HG02763 (cell line): ENCODE results near the gene RECQL5.
"Not testable (repeated sequence)": the region's sequence is repeated elsewhere in the genome, so short reads cannot be mapped to it uniquely, and the experiment has no call there.

ENCODE experiments used
- ATAC-seq: cut with Tn5 transposase; IDR thresholded peaks from one replicate; pipeline ENCODE4 v1.9.1; 2021; ENCODE audit warnings: mild to moderate bottlenecking, moderate library complexity; ENCODE audit not compliant: unreplicated experiment

Gene RECQL5

GRCh38 chr17:75595920-75596313, 71.0 kb downstream of the RECQL5 start:
- no peak for ATAC-seq

GRCh38 chr17:75595284-75595919, 71.6 kb downstream of the RECQL5 start:
- no peak for ATAC-seq

GRCh38 chr17:75594499-75595283, 72.3 kb downstream of the RECQL5 start:
- no peak for ATAC-seq

- not testable (repeated sequence) for ATAC-seq
Observed at GRCh38 chr17:75593430-75593829, 73.5 kb downstream of the RECQL5 start.

GRCh38 chr17:75592348-75593020, 74.5 kb downstream of the RECQL5 start:
- ATAC-seq: no peak

GRCh38 chr17:75591722-75592302, 75.1 kb downstream of the RECQL5 start:
- no peak for ATAC-seq

- ATAC-seq: no peak
Observed at GRCh38 chr17:75590849-75591721, 75.9 kb downstream of the RECQL5 start.

- no peak for ATAC-seq
Observed at GRCh38 chr17:75590314-75590761, 76.6 kb downstream of the RECQL5 start.

GRCh38 chr17:75589919-75590303, 77.0 kb downstream of the RECQL5 start:
- no peak for ATAC-seq

GRCh38 chr17:75589012-75589918, 77.7 kb downstream of the RECQL5 start:
- ATAC-seq: peak; percentile 78

- ATAC-seq: peak; percentile 14
Observed at GRCh38 chr17:75588596-75589011, 78.3 kb downstream of the RECQL5 start.

- ATAC-seq: no peak
Observed at GRCh38 chr17:75587675-75588595, 79.0 kb downstream of the RECQL5 start, which contains the start of gene MYO15B. TSS of gene MYO15B (plus strand) at chr17:75587800. CDS start at chr17:75588058, 258 bp downstream.

- no peak for ATAC-seq
Observed at GRCh38 chr17:75584849-75585175, 82.1 kb downstream of the RECQL5 start.

GRCh38 chr17:75583197-75583596, 83.8 kb downstream of the RECQL5 start:
- not testable (repeated sequence) for ATAC-seq

- not testable (repeated sequence) for ATAC-seq
Observed at GRCh38 chr17:75581121-75581725, 85.7 kb downstream of the RECQL5 start.
